Measurements from ENCODE around the gene GDE1. TPM values are rescaled to one million over a fixed set of nuclear protein-coding genes. Genes with fewer than 3 reads are reported as not detected.

Gene GDE1
- polyA plus RNA-seq, 3 donors, result 30.6 to 75.5 (median 71.7) TPM

DNA sequence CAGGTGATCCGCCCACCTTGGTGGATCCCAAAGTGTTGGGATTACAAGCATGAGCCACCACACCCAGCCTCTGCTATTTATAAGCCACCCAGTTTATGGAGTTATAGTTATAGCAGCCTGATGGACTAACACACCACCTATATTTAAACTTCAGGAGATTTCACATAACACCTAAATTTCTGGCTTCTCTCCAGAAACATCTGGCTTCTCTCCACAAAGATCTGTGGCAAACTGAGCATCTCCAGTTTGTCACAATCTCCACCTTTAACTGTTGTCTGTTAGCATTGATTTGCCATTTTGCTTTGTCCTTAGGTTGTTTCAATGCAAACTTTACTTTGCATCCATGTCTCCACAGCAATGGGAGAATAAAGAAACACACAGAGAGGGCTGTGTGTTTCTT, 39.6 kb downstream of the GDE1 start:
- Histone ChIP-seq H4K20me1 (ENCODE audit: insufficient read depth, low read length) (no peaks in the 10 kb centered on the region), H3K79me2 (ENCODE audit: insufficient read depth, low read length) (no peaks in the 10 kb centered on the region), H3K9me3 (replicated peaks in 1 of 2; ENCODE audit: control insufficient read depth in 1 of 2, insufficient read depth in 1 of 2, low read length in 2 of 2) (no peaks in the 10 kb centered on the region), H3K27ac (ENCODE audit: low read depth in 1 of 2, low read length in 2 of 2) (no peak overlapping the region), H3K4me1 (ENCODE audit: control insufficient read depth in 1 of 2, insufficient read depth in 2 of 2, low read length in 2 of 2) (no peaks in the 10 kb centered on the region), H3K4me2 (replicated peaks; ENCODE audit: extremely low read depth, low read length, poor library complexity, severe bottlenecking) (no peak overlapping the region), H3K27me3 (ENCODE audit: control insufficient read depth in 2 of 2, insufficient read depth in 2 of 2, low read length in 2 of 2) (no peaks in the 10 kb centered on the region), H2AFZ (ENCODE audit: insufficient read depth, low read depth, low read length, poor library complexity, severe bottlenecking) (no peak overlapping the region), H3K36me3 (replicated peaks in 1 of 2; ENCODE audit: control insufficient read depth in 1 of 2, insufficient read depth in 2 of 2, low read length in 2 of 2) (no peaks in the 10 kb centered on the region), H3K4me3 (replicated peaks in 1 of 3; ENCODE audit: low read depth in 2 of 3, low read length in 3 of 3) (no peak overlapping the region), H3K9ac (ENCODE audit: insufficient read depth, low read length, poor library complexity, severe bottlenecking) (no peak overlapping the region)
- Mint-ChIP-seq H3K9me3 (no peaks in the 10 kb centered on the region), H3K4me1 (peaks cover 4% of the 10 kb centered on the region), H3K36me3 (no peaks in the 10 kb centered on the region), H3K4me3 (no peak overlapping the region), H3K27me3 (ENCODE audit: low read depth in 3 of 3) (peaks cover 1 to 9% (median 4%) of the 10 kb centered on the region in 3 donors), H3K27ac (no peak overlapping the region)
- no peak for DNase-seq
- intact Hi-C loops (cut with micrococcal nuclease), result no loop called here
- TF ChIP-seq, protein P1, sequence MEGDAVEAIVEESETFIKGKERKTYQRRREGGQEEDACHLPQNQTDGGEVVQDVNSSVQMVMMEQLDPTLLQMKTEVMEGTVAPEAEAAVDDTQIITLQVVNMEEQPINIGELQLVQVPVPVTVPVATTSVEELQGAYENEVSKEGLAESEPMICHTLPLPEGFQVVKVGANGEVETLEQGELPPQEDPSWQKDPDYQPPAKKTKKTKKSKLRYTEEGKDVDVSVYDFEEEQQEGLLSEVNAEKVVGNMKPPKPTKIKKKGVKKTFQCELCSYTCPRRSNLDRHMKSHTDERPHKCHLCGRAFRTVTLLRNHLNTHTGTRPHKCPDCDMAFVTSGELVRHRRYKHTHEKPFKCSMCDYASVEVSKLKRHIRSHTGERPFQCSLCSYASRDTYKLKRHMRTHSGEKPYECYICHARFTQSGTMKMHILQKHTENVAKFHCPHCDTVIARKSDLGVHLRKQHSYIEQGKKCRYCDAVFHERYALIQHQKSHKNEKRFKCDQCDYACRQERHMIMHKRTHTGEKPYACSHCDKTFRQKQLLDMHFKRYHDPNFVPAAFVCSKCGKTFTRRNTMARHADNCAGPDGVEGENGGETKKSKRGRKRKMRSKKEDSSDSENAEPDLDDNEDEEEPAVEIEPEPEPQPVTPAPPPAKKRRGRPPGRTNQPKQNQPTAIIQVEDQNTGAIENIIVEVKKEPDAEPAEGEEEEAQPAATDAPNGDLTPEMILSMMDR (IDR thresholded peaks at IDR 0.05), result no peak
- WGBS (ENCODE audit: insufficient coverage), result no CpG with 5 or more reads among the region's 1 CpG

DNA sequence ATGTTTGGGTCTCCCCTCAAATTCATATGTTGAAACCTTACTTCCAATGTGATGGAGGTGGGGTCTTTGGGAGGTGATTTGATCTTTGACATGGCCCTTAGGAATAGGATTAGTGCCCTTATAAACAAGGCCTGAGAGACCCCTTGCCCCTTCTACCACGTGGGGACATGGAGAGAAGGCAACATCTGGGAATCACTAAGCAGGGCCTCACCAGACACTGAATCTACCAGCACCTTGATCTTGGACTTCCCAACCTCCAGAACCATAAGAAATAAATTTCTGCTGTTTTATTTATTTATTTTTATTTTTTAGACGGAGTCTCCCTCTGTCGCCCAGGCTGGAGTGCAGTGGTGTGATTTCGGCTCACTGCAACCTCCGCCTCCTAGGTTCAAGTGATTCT, 40.1 kb downstream of the GDE1 start:
- Histone ChIP-seq H3K27ac (ENCODE audit: low read depth in 1 of 2, low read length in 2 of 2) (no peak overlapping the region), H3K79me2 (ENCODE audit: insufficient read depth, low read length) (no peaks in the 10 kb centered on the region), H2AFZ (ENCODE audit: insufficient read depth, low read depth, low read length, poor library complexity, severe bottlenecking) (no peak overlapping the region), H3K4me2 (replicated peaks; ENCODE audit: extremely low read depth, low read length, poor library complexity, severe bottlenecking) (no peak overlapping the region), H3K36me3 (replicated peaks in 1 of 2; ENCODE audit: control insufficient read depth in 1 of 2, insufficient read depth in 2 of 2, low read length in 2 of 2) (no peaks in the 10 kb centered on the region), H3K4me1 (ENCODE audit: control insufficient read depth in 1 of 2, insufficient read depth in 2 of 2, low read length in 2 of 2) (no peaks in the 10 kb centered on the region), H4K20me1 (ENCODE audit: insufficient read depth, low read length) (no peaks in the 10 kb centered on the region), H3K4me3 (replicated peaks in 1 of 3; ENCODE audit: low read depth in 2 of 3, low read length in 3 of 3) (no peak overlapping the region), H3K9me3 (replicated peaks in 1 of 2; ENCODE audit: control insufficient read depth in 1 of 2, insufficient read depth in 1 of 2, low read length in 2 of 2) (no peaks in the 10 kb centered on the region), H3K27me3 (ENCODE audit: control insufficient read depth in 2 of 2, insufficient read depth in 2 of 2, low read length in 2 of 2) (no peaks in the 10 kb centered on the region), H3K9ac (ENCODE audit: insufficient read depth, low read length, poor library complexity, severe bottlenecking) (no peak overlapping the region)
- intact Hi-C loops (cut with micrococcal nuclease), result no loop called here
- Mint-ChIP-seq H3K4me1 (peaks cover 4% of the 10 kb centered on the region), H3K4me3 (no peak overlapping the region), H3K36me3 (no peaks in the 10 kb centered on the region), H3K9me3 (no peaks in the 10 kb centered on the region), H3K27me3 (ENCODE audit: low read depth in 3 of 3) (peaks cover 1 to 9% (median 4%) of the 10 kb centered on the region in 3 donors), H3K27ac (no peak overlapping the region)
- TF ChIP-seq, protein P1 (IDR thresholded peaks at IDR 0.05), result no peak
- WGBS (ENCODE audit: insufficient coverage), result no CpG with 5 or more reads among the region's 5 CpGs
- no peak for DNase-seq
